Measurements from ENCODE around the gene SMIM14.

GRCh38 chr4:39548425-39549067 is 90.1 kb downstream of the SMIM14 start:
- TF ChIP-seq POLR2A (IDR thresholded peaks at IDR 0.05), result no peak
- TF ChIP-seq CTCF (IDR thresholded peaks at IDR 0.05), result no peak
